Ramos (cell line): ENCODE results near the gene RUVBL2.
"Not testable (repeated sequence)": the region's sequence is repeated elsewhere in the genome, so short reads cannot be mapped to it uniquely, and the experiment has no call there.

Source experiments
- in situ Hi-C: fragments of 300-500 bp; cut with MboI; formaldehyde crosslinking; loops from one replicate; pipeline ENCODE4 v1.14.3; 2022; ENCODE audit warnings: low sequenced_read_pairs; ENCODE audit not compliant: unreplicated experiment

The RUVBL2 gene

GRCh38 chr19:49016067-49016839 lies 22.6 kb downstream of the RUVBL2 start:
- in situ Hi-C loops, result no loop called here

- in situ Hi-C loops, result no loop called here
Observed at GRCh38 chr19:49017041-49017665, 23.5 kb downstream of the RUVBL2 start, which contains the start of gene LHB. LHB (minus strand) TSS chr19:49017091; CDS start chr19:49017081, 10 bp downstream.

- in situ Hi-C loops, result no loop called here
Observed at GRCh38 chr19:49017666-49018351, 24.1 kb downstream of the RUVBL2 start.

- in situ Hi-C loops, result not testable (repeated sequence)
Observed at GRCh38 chr19:49018388-49019241, 24.9 kb downstream of the RUVBL2 start.

GRCh38 chr19:49019242-49019932 lies 25.7 kb downstream of the RUVBL2 start:
- in situ Hi-C loops, result no loop called here

- in situ Hi-C loops, result no loop called here
Observed at GRCh38 chr19:49020342-49020741, 26.7 kb downstream of the RUVBL2 start.

GRCh38 chr19:49020931-49021895 lies 27.5 kb downstream of the RUVBL2 start:
- in situ Hi-C loops, result no loop called here

GRCh38 chr19:49022116-49022515 lies 28.4 kb downstream of the RUVBL2 start:
- in situ Hi-C loops, result no loop called here

- in situ Hi-C loops, result not testable (repeated sequence)
Observed at GRCh38 chr19:49024233-49024632, 30.5 kb downstream of the RUVBL2 start, which contains the start of gene CGB3. CGB3 (minus strand) TSS chr19:49024333; CDS start chr19:49023971, 362 bp downstream.

GRCh38 chr19:49025088-49025487 lies 31.4 kb downstream of the RUVBL2 start:
- in situ Hi-C loops, result not testable (repeated sequence)

- in situ Hi-C loops, result not testable (repeated sequence)
Observed at GRCh38 chr19:49025599-49025998, 31.9 kb downstream of the RUVBL2 start.

GRCh38 chr19:49028686-49029085 lies 35.0 kb downstream of the RUVBL2 start:
- in situ Hi-C loops, result not testable (repeated sequence)

- in situ Hi-C loops, result not testable (repeated sequence)
Observed at GRCh38 chr19:49029749-49030148, 36.1 kb downstream of the RUVBL2 start.

GRCh38 chr19:49030323-49030722 lies 36.6 kb downstream of the RUVBL2 start:
- in situ Hi-C loops, result not testable (repeated sequence)

- in situ Hi-C loops, result not testable (repeated sequence)
Observed at GRCh38 chr19:49031642-49032301, 38.1 kb downstream of the RUVBL2 start, which contains the start of gene CGB2. CGB2 (plus strand) TSS chr19:49031890; CDS start chr19:49032096, 206 bp downstream.

- in situ Hi-C loops, result not testable (repeated sequence)
Observed at GRCh38 chr19:49036815-49037214, 43.1 kb downstream of the RUVBL2 start, which contains the start of gene CGB1. CGB1 (minus strand) TSS chr19:49036895; CDS start chr19:49036711, 184 bp downstream.

GRCh38 chr19:49038111-49038510 lies 44.4 kb downstream of the RUVBL2 start:
- in situ Hi-C loops, result not testable (repeated sequence)
